Fibroblast of skin of back (primary cell): ENCODE results near the gene DHRSX.

Experiments used
- DNase-seq: peaks from one replicate; pipeline ENCODE4 v3.0.0-alpha.2; 2013

Gene DHRSX

DNA sequence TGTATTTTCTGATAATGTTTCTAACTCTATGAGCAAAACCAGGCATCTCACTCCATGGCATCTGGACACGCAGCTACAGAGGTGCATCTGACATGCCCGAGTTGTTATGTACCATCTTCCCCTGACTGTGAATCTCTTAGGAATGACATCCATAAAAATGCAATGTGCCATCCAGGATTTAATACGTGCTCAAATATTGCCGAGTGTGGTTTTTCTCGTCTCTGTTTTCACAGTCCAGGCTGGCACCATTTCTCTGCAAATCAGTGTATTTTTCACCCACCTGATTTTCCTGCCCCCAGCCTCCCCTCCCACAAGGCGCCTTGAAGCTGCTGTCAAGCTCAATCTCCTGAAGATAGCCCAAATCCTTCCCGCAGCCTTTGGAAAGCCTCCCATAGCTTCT lies 154.6 kb downstream of the DHRSX start:
- DNase-seq: no peak

DNA sequence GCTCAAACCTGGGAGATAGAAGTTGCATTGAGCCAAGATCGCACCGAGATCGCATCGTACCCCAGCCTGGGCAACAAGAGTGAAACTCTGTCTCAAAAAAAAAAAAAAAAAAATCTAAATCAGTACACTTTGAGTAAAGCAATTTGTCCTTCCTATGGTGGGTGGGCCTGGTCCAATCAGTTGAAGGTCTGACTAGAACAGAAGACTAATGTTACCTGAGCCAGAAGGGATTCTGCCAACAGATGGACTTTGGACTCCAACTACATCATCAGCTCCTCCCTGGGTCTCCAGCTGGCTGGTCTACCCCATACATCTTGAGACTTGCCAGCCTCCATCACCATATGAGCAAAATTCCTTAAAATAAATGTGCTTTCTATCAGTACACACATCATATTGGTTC lies 155.2 kb downstream of the DHRSX start:
- no peak for DNase-seq

DNA sequence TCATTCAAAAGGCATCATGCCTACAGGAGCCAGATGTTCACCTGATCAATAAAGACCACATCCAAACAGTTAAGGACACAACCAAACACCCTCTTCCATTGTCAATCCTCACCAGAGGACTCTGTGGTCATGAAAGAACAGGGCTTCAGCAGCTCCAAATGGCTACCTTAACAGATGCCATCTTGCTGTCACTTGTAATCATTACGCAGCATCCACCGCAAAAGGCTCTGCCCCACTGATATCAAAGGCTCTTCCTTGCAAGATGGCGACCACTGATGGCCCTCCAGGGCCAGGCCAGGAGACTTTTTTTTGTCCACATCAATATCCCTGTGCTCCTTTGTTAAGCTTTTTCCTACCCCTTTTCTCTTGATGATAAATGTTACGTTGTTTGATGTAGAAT lies 157.4 kb downstream of the DHRSX start:
- no peak for DNase-seq

DNA sequence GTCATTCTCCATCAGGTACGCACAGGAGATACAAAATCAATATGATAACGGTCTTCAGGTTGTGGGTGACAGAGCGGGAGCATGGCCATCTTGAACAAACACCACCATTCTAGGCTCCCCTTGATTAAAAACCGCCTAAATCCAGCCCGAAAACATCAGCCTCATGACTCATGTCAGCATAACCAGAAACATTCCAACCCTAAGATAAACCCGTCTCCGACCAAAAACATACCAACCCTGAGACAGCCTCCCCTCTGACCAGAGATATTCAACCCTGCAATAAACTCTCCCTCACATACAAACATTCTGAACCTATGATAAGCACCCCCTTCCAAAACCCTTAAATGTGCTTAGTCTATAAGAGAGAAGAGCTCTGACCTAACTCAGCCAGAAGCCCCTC lies 157.9 kb downstream of the DHRSX start:
- DNase-seq: peak; percentile 90

DNA sequence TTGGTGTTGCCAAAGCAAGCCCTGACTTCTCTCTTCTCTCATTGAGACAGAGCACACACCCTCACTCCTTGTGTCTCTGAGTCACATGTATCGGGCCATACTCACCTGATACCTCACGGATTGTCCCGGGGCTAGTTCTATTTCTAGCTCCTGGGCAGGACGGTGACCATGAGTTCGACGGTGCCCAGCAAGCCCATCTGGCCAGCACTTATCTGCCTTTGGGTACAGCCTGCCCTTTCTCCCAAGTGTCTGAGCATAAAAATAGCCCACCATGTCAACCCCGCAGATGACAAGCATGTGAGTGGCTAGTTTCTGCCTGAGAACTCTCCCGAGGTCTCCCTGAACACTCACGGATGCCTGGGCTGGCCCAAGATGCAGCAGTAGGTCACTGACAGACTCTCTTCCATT lies 158.5 kb downstream of the DHRSX start:
- DNase-seq: no peak

DNA sequence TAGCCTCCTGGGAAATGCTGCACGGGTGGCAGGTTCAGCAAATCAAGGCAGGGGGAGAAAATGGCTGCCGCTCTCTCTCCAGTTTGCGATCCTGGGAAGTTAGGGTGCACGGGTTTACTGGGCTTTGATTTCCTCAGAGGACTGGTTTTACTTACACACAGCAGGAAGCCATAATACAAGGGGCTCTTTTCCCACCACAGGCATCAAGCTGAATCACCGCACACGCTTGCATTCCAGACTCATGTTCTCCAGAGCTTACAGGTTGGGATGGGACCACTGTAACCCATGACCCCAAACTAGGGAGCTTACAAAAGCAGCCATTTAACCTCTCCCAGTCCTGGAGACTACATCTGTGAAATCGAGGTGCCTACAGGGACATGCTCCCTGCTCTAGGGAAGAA lies 159.8 kb downstream of the DHRSX start:
- peak; percentile 55 for DNase-seq

DNA sequence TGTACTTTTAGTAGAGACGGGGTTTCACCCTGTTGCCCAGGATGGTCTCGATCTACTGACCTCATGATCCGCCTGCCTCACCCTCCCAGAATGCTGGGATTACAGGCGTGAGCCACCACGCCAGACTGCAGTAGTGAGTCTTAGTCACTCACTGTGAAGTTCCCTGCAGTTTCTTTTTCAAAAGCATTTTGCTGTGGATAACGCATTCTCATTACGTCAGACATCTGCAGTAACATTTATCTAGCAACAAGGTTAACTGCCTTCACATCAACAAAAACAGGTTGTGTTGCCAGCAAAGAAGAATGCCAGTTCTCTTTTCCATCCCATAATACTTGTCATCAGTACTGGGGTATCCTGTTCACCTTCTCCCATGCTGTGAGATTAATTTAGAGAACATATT lies 164.6 kb downstream of the DHRSX start:
- DNase-seq: no peak

DNA sequence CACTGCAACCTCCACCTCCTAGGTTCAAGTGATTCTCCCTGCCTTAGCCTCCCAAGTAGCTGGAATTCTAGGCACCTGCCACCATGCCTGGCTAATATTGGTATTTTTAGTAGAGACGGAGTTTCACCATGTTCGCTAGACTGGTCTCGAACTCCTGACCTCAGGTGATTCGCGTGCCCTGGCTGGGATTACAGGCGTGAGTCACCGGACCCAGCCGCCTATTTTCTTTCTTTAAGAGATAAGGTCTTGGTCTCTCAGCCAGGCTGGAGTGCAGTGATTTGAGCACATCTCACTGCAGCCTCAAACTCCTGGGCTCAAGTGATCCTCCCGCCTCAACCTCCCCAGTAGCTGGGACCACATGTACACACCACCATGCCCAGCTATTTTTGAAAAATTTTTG lies 166.5 kb downstream of the DHRSX start:
- no peak for DNase-seq

DNA sequence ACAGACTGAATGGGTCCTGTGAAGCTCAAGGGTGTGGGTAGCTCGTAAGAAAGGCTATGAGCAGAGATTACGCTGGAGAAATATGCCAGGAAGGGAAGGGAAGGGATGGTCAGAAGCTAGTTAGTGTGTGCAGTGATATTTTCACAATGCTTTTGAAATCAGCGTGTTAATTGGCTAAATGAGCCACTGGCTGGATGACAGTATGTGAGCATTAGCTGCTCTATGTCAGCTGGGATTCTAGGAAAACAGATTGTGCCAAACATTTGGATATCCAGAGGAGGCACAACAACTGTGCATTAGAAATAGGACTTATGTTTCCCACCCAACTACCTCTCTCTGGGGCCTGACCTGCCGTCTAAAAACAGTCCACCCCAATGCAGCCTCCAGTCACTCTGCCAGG lies 168.5 kb downstream of the DHRSX start:
- DNase-seq: no peak

DNA sequence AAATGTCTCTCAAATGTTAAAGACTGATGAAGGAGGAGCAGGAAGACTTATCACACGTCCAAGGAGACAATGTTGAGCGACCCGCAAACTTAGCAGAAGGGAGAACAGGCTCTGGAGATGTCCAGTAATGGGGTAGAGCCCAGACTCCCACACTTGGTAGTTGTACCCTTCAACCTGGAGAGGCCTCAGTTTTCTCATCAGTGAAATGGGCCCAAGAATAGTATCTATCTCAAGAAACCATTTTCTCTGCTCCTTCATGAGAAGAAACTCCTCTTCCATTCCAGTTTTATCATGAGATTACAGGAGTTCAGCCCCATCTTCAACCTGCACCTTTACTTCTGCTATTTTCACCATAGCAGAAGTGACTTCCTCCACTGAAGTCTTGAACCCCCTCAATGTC lies 169.9 kb downstream of the DHRSX start:
- no peak for DNase-seq

DNA sequence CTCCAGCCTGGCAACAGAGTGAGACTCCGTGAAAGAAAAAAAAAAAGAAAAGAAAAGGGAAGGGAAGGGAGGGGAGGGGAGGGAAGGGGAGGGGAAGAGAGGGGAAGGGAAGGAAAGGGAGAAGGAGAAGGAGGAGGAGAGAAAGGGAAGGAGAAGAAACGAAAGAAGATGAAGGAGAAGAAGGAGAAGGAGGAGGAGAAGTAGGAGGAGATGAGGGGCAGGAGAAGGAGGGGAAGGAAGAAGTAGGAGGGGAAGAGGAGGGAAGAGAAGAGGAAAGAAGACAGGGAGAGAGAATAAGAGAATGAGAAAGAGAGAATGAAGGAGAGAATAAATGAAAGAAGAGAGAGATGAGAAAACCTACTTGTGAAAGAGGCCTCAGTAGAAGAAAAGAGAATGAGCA lies 170.3 kb downstream of the DHRSX start:
- no peak for DNase-seq

DNA sequence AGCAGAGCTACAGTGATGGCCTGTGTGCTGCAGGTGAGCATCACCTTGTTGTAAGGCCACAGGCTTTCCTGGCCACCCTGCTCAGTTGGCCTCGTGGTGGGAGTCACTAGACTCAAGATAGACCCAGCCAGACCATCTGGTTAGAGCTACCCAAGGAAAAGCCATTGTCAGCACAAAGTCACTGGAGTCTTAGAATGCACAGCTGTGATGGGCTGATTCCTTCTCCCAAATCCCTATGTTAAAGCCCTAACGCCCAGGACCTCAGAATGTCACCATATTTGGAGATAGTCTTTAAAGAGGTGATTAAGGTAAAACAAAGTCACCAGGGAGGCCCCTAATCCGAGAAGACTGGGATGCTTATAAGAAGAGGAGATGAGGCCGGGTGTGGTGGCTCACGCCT lies 173.4 kb downstream of the DHRSX start:
- DNase-seq: no peak

DNA sequence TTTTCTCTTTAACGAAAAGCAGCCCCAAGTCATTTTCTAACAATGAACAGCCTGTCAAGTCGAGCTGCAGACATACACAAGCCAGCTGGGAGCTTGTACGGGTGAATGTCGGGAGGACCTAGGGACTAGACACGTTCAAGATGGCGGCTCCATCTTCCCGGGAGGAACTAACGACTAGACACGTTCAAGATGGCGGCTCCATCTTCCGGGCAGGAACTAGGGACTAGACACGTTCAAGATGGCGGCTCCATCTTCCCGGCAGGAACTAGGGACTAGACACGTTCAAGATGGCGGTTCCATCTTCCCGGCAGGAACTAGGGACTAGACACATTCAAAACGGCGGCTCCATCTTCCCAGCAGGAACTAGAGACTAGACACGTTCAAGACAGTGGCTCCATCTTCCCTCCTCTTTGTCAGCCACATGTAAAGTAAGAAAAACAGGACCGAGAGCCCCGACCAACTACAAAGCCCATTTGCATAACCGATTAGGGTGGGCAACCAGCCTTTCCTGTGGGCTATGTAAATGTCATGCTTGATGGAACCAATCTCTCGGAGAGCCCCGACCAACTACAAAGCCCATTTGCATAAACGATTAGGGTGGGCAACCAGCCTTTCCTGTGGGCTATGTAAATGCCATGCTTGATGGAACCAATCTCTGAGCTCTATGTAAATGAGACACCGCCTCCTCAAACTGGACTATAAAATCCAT lies 175.5 kb downstream of the DHRSX start:
- peak; percentile 32 for DNase-seq

DNA sequence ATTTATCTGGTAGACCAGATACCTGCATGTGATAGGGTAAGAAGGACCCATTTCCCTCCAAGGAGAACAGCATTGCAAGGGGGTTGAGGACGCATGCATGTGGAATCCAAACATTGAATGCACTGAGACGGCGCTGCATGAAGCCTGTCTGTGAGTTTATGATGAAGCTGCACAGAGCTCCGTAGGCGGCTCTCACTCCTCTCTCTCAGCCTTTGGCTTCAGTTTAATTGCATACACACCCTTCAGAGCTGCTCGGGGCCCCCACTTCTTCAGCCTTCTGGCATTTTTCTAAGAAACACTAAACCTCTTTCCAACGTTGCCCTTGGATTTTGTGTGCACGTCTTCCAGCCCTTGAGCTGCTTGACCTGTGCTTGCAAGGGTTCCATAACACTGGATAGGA lies 176.6 kb downstream of the DHRSX start:
- no peak for DNase-seq

DNA sequence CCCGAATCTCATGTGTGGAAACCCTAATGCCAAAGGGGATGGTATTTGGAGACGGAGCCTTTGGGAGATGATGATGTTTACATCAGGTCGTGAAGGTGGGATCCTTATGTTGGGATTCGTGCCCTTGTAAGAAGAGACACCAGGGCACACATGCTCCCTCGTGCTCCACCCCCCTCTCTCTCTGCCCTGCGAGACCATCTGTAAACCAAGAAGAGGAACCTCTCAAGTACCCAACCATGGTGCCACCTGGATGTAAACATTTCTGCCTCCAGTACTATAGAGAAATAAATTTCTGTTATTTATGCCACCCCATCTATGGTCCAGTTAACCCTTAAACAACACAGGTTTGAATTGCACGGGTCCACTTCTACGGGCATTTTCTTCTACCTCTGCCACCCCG lies 179.4 kb downstream of the DHRSX start:
- no peak for DNase-seq

DNA sequence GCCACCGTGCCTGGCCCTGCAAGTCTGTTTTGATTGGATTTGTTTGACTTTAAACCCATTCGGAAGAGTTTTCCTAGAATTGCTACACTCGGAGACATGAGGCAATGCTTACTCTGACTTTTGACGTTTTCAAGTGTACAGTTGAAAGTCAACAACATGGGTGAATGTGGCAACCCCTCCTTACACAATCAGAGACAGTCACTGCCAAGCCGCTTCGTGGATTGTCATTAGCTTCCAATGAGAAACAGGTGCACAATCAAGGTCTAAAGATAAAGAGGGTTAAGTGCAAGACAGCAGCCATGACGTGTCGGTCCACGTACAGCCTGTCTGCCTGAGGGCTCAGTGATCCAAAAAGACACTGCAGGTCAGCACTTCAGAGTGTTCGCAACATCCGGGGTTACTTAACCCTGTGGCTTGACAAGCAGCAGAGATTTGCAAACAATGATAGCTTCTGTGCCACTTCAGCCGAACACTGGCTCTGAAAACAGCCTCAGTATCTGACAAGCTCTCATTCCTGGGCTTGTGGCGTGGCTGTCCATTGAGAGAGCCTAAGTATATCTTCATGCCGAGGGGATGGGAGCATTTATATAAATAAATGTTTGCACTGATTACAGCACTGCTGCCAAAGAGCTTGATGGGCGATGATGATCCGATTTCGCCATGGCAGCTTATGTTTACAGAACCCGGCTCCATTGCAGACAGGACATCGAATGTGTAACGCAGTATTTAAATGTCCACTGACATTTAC lies 180.0 kb downstream of the DHRSX start:
- no peak for DNase-seq

DNA sequence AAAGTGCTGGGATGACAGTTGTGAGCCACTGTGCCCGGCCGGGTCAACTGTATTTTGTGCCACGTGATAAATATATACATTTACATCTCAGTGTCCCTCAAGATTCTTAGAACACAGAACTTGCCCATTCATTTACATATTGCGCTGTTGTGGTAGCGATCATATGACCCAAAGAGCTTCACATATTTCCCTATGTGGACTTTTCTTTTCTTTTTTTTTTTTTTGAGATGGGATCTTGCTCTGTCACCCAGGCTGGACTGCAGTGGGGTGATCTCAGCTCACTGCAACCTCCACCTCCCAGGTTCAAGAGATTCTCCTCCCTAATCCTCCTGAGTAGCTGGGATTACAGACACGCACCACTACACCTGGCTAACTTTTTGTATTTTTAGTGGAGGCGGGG lies 180.7 kb downstream of the DHRSX start:
- DNase-seq: no peak

DNA sequence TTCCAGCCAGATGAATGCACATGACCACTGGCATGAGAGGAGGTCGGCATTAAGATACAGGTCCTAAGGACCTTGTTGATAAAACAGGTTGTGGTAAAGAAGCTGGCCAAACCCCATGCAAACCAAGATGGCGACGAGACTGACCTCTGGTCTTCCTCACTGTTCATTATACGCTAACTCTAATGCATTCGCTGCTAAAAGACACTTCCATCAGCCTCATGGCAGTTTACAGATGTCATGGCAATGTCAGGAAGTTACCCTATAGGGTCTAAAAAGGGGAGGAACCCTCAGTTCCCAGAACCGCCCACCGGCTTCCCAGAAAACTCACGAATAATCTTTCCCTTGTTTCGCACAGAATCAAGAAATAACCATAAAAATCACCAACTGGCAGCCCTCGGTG lies 182.4 kb downstream of the DHRSX start:
- DNase-seq: no peak

DNA sequence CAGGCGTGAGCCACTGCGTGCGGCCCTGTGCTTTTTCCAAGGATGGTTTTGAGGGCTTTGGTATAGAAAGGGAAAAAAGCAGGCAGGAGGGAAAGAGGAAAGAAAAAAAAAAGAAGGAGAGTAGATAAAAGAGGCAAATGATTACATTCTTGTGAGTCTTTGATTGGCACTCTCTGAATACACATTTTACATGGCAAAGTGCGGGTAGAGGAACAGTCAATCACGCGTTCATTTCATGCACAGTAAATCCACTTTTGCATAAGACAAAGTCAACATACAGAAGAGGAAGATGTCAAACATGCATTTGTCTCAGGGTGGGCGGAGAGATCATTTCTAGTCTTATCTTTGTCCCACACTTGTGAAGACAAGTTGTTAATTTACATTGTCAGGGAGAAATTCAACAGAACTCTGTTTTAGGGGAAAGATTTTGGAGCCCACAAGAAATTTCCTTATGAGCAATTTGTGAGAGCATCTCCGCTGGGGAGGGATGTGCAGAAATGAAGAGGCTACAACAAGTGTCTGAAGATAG lies 183.2 kb downstream of the DHRSX start:
- DNase-seq: no peak

DNA sequence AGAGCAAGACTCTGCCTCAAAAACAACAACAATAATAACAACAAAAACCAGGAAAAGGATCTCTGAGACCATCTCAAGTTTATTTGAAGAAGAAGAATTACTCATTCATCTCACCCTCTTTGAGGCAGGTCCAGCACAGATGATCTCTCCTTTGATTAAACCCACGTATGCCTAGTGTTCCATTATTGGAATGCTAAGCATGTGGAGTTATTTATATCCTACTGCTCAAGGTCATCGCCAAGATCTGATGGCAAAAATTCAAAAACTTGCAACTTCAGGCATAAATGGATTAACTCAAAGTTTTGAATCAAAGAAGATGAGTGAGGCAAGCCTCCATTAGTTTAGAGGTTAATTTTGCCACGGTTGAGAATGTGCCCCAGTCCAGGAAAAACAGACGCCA lies 184.2 kb downstream of the DHRSX start:
- peak; percentile 4 for DNase-seq

DNA sequence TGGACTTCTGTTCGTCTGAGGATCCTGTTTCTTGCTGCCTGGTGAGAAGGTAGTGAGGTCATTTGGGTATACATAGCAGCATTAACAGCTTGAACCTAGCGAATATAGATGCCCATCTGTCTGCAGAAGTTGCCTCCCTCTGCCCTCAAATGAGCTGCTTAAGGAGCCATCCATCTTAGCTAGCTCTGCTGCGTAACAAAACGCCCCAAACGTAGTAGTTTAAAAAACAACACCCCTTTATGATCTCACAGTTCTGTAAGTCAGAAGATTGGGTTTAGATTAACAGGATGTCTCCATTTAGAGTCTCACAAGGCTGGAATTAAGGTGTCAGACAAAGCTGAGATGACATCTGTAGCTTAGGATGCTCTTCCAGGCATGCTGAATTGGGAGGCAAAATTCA lies 185.3 kb downstream of the DHRSX start:
- no peak for DNase-seq

DNA sequence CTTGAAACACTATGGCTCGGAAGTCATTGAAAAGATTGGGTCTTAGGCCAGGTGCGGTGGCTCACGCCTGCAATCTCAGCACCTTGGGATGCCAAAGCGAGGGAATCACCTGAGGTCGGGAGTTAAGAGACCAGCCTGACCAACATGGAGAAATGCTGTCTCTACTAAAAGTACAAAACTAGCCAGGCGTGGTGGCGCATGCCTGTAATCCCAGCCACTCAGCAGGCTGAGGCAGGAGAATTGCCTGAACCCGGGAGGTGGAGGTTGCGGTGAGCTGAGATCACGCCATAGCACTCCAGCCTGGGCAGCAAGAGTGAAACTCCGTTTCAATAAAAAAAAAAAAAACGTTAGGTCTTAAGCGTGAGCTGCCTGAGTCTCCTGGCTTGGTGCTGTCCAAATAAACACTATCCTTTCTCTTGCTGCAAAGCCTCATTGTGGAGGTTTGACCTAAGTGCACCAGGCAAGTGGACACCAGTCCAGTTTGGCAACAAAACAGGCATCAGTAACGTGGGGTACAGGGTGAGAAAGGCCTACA lies 185.9 kb downstream of the DHRSX start:
- no peak for DNase-seq

DNA sequence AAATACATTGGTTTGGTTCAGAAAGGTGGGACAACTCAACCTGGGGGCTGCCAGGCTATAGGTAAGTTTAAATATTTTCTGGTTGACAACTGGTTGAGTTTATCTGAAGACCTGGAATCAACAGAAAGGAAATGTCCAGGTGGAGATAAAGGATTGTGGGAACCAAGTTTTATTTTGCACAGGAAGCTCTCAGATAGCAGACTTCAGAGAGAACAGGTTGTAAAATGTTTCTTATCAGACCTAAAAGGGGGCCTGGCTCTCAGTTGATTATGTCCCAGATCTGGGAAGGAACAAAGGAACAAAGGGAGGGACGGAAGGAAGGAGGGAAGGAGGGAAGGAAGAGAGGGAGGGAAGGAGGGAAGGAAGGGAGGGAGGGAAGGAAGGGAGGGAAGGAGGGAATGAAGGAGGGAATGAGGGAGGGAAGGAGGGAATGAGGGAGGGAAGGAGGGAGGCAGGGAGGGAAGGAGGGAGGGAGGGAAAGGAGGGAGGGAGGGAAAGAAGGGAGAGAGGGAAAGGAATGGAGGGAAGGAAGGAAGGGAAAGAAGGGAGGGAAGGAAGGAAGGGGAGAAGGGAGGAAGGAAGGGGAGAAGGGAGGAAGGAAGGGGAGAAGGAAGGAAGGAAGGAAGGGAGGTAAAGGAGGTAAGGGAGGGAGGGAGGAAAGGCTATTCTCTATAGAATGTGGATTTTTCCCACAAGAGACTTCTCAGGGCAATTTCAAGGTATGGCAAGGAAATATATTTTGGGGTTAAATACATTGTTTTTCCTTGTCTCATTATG lies 186.7 kb downstream of the DHRSX start:
- no peak for DNase-seq
